Stimulated activated CD8-positive, alpha-beta memory T cell treated with anti-CD3 and anti-CD28 coated beads, Interleukin-12 subunit alpha, Interleukin-12 subunit beta, amount 100 ng/mL, for 4 hours (primary cell): ENCODE results near the gene FER.
"Not testable (repeated sequence)": the region's sequence is repeated elsewhere in the genome, so short reads cannot be mapped to it uniquely, and the experiment has no call there.

ENCODE experiments used
- DNase-seq: peaks from one replicate; pipeline ENCODE4 v3.0.0-alpha.2; 2020; ENCODE audit warnings: low read depth

Gene FER

DNA sequence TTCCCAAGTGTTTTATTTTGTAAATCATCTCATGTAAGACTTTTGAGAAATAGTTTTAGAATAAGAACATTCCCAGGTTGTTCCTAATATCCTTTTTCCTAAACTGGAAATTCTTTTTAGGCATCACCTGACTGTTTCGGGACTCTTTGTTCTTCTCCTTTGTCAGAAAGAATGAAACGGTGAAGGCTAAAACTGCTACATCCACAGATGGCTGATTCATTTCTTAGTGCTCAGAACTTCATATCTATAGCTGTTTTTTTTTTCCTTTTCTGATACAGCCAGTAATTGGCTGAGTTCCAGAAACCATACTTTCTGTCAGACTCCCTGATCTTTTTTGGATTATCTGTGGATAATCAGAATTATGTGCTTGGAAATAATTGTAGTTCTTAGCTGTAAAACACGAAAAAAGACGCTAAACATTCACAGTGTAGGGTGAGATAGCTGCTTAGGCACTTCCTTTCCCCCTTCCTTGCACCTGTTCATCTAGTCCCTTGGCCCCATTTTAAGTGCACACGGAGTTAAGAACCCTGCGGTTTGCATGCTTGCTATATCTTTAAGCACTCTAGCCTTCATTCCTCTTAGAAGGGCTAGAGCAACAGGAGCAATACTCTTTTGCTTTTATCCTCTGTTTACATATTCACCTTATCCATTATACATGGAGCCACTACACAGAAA lies 378.2 kb downstream of the FER start:
- no peak for DNase-seq

DNA sequence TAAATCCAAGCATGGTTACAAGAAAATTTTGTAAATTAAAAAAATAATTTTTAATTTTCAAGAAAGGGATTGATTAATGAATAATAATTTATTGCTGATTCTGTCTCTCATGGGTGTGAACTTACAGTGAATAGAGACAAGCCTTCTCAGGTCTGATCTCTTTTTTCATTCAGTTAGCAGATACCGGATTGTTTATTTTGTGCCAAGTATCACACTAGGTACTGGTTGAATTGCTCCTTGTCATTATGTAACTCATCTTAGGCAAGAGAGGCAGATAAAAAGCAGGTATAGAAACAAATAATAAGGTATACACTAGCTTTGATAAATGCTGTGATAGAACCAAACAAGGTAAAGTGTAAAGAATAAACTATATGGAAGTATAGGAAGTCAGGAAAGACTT lies 378.8 kb downstream of the FER start:
- DNase-seq, result no peak

DNA sequence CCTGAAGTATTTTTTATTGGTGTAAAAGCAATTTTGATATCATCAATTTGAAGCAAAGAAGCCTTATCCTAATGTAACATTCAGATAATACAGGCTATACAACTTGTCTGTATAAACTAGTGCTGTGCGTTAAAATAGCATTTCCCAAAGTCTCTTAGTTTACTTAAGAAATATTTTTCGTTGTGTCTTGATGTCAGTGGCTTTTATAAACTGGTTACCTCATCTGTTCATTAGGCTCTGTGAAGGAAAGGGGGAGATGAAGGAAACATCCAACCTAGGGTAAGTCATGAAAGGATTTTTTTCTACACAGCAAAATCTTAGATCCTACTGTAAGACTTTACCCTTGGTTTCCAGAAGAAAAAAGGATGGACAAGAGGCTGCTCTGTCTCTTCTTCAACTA lies 389.2 kb downstream of the FER start:
- no peak for DNase-seq

DNA sequence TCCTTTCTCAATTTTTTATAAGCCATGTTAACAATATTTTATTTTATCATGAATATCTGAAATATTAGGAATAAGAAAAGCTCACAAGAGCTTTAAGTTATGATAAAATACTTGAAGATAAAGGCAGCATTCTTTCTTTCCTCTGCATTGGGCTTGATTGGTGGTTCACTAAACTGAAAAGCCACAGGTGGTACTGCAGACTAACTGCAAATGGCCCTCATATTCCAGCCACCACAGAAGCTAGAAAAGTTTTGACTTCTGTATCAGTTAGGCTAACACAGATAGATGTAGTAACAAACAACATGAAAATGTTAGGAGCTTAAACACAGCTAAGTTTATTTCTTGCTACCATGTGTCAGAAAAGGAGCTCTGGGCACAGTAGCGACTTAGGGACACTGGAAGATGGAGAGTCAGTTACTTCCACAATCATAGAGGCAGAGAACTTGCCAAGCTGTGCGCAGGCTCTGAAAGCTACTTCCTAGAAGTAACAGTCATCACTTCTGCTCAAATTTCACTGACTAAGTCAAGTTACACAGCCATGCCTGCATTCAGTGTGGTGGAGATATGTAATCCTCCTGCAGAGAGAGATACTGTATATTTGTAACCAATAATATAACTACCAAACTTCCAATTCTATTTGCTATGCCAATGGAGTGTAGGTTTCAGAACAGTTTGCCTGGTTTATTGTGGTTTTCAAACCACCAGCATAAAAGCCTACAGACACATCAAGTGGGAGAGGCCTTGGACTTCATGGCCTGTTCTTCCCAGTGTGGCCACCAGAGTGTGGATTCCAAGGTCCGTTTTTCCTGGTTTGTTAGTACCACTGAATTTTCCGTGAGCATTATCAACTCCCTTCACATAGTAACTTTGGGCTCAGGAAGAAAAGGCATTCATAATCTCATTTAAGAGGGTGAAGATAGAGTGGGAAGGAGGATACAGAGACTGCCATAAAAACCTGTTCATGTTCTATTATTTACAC lies 393.8 kb downstream of the FER start:
- DNase-seq, result no peak

DNA sequence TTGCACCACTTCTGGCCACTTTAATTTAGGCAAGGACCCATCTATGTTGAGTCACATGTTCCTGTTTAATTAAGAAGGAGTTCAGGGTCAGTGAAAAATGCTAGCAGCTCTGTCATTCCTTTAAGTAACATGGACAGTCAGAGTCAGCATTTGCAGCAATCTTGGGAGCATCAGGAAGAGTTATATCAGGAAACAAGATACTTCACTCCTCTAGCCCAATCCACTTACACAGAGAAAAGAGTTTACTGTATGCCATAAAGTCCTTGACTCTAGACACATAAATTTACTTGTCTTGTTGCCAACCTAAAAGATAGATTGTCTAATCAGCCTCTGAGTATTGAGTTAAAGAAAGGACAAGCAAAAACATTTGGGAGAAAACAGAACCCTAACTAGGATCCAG lies 395.3 kb downstream of the FER start:
- DNase-seq, result no peak

DNA sequence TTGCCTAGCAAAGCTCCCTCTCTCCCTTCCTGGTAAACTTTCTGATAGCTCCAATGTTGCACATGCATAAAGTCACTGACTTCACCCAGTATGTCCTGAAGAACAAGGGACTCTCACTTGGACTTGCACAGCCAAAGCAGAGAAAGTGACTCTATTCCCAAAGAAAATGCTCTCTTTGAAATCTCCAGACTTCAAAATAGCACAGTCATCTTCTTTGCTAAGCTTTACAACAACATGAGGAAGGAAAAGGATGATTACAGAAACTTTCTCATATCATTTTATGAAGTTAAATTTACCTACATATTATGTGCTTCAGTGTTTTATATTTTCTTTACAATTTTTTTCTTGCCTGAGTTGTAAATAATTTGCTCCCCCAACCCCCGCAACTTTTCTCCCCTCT lies 397.4 kb downstream of the FER start:
- no peak for DNase-seq

DNA sequence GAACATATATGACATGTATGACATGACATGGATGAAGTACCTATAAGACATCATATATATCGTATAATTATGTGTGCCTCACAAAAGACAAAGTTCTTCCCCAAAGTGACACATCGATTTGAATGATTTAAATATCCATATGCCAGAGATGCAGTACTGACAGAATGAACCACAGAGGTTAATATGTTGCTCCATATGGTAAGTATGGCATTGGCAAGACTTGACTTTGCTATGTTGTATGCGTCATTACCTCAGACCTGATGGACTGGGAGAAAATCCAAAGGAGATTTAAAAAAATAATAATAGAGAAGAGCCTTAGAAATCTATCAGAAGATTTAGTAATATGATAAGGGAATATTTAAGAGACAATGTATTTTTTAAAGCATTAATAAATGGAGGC lies 398.9 kb downstream of the FER start:
- no peak for DNase-seq

DNA sequence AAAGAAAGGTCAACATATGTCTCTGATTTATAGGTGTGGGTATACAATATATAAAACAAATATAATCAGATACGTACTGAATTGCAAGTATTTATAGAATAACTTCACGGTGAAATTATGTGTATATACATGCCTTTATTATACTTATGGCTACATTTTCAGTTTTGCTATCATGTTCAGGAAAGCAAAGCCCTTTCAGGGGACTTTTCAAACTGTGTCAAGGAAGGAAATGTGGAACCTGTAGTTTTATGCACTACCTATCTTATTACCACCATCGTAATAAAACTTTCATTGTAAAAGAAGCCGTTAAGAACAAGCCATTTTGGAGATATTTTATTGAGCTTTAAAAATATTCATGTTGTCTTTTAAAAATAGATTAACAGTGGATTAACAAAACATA lies 404.9 kb downstream of the FER start:
- DNase-seq, result no peak

DNA sequence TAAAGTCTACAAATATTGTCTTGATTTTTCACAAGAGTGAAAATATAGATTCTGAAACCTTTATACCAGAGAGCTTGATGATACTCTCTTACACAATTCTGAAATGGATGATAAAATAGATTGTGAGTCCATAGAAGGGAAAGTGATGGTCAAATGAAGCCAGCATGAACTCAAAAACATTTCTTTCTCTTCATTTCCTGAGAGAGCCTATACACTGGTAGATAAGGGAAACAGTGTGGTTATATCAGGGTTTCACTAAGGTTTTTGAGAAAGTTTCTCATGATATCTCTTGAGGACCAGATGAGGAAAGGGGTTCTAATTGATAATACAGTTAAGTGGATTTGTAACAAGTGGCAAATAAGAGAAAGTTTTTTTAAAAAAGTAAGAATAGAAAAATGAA lies 407.9 kb downstream of the FER start:
- no peak for DNase-seq

DNA sequence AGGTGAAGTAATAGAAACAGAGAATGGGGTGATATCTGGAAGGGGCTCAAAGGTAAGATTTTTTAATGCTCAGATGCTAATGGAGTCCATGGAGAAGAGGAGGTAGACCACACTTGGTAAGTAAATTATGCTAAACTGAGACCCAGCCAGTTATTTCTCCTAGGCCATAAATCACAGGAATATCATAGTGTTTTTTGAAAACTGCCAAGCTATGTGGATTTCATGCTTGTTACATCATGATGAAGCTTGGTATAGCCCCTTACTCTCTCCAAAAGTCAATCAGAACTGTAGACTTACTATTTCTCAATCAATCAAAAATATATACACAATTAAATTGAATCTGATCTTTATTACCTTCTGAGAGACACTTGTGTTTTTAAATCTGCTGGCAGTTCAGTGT lies 409.2 kb downstream of the FER start:
- DNase-seq, result no peak

DNA sequence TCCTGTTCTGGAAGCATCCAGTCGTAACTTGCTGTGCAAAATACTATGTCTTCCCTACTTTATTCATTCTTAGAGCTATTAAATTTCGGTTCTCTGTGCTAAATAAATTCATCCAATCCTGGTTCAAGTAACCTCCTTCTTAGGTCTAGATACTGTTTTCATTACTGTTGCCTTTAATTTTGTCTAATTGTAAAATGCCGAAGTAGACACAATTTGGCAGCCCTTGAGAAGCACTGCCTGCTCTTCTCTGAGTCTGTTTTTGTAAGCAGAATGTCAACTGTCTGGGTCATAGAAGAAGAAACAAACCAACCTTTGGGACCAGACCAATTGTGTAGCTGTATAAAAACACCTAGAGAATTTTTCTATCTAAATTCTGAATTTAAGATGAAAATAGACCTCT lies 412.8 kb downstream of the FER start:
- no peak for DNase-seq

DNA sequence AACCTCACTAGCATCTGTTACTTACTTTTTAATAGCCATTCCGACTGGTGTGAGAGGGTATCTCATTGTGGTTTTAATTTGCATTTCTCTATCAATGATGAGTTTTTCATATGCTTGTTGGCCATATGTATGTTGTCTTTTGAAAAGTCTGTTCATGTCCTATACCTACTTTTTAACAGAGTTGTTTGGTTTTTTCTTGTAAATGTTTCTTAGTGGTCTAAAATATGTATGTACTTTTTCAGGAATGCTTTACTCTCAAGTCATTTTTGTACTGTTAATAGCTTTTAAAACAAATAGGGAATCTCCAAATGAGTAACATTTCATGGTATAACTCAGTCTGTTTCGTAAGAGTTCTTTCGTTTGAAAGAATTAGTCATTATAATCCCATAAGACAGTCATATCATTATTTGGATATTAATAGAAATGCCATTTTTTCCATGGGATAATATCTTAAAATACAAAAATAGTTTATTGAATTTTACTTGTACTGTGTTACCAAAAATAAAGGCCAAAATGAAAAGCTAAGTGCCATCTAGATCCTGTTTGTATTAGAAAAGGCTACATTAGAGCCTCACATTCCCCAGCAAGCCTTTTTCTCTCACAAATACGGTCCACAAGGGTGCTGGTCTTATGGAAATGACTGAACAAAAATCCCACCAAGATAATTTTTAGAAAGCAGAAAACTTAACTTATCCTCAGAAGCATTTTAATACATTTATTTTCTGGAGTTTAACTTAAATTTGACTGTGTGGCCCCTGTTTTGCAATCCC lies 414.4 kb downstream of the FER start:
- no peak for DNase-seq

DNA sequence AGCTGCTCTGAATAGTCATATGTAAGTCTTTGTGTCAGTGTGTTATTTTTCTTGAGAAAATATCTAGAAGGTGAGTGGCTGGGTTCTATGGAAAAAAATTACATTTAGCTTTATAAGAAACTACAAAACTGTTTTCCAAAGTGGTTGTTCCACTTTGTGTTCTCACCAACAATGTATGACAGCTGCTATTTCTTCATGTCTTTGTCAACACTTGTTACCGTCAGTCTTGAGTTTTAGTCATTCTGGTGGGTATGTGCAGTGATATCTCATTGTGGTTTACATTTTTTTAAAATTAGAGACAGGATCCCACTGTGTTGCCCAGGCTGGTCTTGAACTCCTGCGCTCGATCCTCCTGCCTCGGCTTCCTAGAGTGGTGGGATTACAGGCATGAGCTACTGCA lies 415.6 kb downstream of the FER start:
- DNase-seq, result no peak

DNA sequence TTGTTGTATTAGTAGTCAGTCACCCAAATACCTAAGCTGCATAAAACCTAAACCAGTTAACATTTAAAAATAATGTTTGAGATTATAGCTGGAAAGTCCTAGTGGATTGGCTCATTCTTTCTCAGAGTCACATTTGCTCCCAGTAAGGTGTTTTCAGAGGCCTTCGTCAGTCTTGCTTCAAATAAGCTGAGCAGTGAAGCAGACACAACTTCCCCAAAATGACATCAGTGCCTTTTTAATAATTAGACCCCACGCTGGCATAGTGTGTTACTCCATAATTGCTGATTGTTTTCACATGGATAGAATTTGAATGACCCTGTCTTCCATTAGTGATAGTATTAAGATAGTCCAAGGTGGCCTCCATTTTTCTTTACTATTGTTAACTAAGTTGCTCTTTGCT lies 416.3 kb downstream of the FER start:
- no peak for DNase-seq

DNA sequence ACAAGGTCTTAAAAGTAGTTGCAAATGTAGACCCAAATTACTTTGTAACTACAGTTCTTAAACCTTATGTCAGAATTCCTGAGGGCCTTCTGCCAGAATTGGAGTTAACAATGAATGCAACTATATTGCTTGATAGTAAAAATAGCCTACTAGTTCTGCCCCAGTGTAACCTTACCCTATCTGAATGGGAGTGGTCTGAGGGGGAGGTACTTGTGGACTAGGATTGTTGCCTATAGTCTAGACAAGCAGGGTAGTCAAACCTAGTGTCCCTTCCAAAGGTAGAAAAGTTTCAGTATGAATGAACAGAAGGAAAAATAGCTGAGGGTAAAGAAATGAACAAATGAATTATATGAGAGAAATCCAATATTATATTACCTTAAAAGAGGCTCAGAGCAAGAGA lies 419.9 kb downstream of the FER start:
- DNase-seq, result no peak

DNA sequence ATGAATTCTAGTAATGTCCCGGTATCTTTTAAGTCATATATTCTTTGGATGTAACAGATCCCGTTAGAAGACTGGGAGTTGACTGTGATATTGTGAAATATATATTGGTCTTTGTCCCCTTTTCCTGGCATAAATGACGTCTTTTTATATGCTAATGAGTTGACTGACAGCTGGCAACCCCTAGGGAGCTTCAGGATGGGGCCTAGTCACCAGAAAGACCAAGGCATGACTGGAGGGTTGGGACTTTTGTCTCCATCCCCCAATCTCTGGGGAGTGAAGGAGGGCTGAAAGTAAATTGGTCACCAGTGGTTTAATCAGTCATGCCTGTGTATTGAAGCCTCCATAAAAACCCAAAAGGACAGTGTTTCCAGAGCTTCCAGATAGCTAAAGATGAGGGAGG lies 420.5 kb downstream of the FER start:
- no peak for DNase-seq

DNA sequence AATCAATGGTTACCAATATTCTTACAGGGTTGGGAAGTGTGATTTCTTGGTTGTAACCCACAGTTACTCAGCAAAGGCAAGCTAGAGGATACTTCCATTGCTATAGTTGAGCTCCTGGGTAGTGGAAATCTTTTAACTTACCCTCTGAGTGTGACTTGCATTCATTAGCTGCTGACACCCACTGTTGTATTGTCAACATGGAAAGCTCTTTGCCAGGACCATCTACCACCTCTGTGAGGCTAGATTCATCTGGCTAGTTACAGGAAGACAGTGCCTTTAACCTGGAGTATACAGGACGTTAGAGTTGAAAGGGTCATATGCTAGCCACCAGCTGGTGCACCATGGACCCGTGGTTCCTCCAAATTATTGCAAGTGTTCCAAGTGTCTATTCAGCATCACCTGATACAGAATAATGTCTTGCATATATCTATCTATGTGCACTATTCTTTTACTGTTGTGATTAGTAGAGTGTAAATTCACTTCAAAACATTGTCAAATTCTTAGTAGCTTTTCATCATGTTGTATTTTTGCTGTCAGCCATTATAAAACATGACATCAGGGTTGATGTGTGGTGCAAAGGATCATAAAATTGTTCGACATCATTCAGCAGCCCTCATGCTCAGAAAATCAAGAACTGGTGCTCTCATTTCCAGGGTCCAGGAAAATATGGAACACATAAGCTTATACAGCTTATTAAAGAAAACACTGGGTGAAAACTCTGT lies 423.1 kb downstream of the FER start:
- DNase-seq, result no peak

DNA sequence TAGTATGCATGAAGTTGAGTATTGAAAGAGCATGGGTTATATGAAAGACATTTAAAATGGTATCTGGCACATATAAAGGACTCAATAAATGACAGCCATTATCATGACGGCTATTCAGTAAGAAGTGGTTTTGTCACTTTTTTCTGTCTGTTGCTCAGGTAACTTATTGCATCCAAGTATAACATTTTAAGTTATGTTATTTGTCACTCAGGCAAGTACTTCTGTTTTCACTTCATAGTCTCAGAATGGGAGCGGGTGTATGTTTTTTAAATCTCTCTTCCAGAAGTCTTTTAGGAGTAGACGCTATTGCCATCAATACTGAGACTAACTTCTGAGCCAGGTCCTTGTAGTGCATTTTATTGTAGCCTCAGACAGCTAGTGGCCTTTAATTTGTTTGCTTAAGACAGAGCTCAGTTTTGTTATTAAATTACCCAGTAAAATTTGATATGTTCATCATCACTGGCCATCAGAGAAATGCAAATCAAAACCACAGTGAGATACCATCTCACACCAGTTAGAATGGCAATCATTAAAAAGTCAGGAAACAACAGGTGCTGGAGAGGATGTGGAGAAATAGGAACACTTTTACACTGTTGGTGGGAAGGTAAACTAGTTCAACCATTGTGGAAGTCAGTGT lies 423.9 kb downstream of the FER start:
- DNase-seq, result not testable (repeated sequence)

DNA sequence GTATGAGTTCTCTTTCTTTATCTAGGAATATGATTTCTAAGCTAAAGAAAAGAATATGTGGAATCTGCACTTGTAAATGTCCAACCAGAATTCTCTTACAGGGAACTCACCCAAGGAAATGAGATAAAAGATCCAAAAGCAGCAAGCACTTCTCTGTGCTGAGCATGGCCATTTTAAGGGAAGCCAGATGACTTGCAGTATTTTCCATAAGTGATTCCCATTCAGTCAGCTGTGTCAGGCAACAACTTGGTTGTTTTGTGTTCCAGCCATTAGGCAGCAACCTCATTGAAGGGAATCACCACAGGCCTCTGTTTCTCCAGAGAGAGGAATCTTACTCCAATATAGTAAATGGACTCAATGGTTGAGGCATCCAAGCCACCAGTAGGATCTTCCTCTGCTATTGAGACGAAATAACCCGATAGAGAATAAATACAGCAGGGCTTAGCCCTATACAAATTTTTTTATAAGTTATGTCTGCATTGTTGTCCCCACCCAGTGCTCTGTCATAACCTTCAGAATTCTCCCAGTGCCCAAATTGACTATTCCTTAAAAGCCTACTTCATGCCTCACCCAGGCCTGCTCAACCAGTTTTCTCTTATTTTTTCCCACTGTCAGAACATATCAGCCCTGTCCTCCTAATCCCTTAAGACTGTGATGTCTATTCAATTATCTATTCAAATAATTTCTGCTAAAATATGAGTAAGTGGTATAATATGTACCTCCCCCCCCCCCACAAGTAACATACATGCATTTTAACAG lies 425.5 kb downstream of the FER start:
- DNase-seq, result no peak

DNA sequence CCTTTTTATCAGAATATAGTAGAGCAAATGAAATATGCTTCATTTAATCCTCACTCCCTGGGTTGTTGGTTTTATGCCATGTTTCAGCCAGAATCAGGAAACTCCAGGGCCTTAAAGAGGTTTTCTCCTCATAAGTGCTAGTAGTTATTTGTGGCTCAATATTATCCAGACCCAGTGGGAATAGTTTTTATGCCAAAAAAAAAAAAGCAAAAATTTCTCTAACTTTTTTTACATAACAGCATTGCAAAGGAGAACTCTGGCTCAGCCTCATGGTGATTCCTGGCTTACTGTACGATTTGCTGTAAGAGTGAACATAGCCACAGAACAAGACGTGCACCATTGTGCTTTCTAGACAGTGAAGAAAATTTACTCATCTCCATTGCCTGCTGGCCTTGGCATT lies 429.5 kb downstream of the FER start:
- DNase-seq, result no peak

DNA sequence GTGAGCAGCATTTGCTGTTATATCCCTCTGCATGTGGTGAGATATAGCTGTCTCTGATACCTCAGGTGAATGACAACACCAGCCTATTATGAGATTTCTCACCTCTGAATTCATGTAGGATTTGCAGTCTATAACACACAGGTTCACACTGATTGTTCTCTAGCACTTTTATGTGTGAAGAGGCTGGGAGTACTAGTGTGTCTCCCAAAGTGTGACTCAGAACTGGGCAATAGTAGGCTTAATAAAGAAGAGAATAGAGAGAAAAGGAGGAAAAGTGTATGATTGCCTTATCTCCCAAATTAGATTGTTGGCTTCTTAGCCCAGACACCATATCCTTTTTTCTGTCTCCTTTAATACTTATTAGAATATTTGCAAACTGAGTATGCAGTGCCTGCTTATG lies 430.1 kb downstream of the FER start:
- DNase-seq, result no peak
